CMK (cell line): Measurements from ENCODE around the gene CTXN3.

Experiments used
- DNase-seq: peaks from one replicate; pipeline ENCODE4 v3.0.0-alpha.2; 2010; ENCODE audit warnings: low read depth

CTXN3 gene

GRCh38 chr5:127649018-127649439 is at the start of gene CTXN3:
CTXN3 (plus strand) TSS chr5:127649082; CDS start chr5:127657522, 8,440 bp downstream.
- DNase-seq = no peak

- DNase-seq = no peak
Measured at GRCh38 chr5:127599320-127599719, 49.6 kb upstream of the CTXN3 start.

GRCh38 chr5:127599847-127600246 is 49.0 kb upstream of the CTXN3 start:
- no peak for DNase-seq

DNA sequence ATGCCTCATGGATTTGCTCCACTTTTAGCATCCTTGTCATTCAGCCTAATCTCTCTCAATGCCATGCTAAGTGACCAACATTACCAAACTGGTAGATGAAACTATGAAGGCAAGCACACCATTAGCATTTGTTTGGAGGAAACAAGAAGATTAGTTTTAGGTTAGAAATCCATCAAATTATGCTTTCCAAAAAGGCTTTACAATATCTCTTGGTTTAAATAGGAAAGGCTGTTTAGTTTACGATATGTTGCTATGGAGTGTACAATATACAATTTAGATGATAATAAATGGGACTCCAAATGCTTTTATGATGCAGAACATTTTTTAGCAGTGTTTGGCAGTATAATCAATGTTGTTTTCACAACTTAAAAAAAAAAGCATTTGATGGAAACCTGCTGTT is 47.8 kb upstream of the CTXN3 start:
- DNase-seq = no peak

- DNase-seq = no peak
Measured at GRCh38 chr5:127601601-127602000, 47.3 kb upstream of the CTXN3 start.

GRCh38 chr5:127602481-127602880 is 46.4 kb upstream of the CTXN3 start:
- no peak for DNase-seq

DNA sequence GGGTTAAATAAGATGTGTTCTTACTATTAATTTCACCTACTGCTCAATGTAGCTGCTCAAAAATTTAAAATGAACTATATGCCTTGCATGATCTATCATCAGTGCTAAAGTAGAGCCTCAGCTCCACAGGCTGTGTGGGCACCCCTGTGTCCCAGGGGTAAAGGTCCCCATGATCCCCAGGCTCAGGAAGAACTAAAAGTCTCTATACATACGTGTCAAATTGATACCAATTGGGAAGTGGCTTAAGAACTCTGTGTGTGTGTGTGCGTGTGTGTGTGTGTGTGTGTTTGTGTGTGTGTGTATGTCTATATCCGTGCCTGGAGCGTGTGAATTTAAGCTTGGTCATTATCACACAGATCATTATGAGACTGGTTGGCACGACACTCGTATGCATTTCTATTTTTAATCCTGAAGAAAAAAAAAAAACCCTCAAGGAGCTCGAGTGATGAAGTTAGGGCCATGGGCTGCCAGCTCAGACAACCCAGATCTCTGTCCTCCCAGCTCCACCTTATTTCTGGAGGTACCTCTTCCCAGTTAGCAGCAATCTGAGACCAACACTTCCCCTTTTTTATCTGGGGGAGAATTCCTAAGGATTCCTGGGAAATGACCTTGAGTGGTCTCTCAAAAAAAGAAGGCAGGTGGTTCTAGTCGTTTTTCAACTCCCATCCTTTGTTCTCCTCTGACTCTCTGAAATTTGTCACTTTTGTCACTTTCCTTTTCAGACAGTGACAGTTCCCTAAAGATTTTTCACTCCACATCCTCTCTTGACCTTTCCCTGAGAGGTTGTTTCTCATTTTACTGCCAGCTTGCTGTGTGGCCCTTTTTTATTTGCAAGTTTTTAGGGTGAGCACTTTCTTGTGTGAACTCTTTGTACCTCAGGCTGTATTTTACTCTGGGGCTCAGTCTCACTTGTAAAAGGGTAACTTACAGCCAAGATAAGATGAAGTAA is 45.7 kb upstream of the CTXN3 start:
- DNase-seq = no peak

DNA sequence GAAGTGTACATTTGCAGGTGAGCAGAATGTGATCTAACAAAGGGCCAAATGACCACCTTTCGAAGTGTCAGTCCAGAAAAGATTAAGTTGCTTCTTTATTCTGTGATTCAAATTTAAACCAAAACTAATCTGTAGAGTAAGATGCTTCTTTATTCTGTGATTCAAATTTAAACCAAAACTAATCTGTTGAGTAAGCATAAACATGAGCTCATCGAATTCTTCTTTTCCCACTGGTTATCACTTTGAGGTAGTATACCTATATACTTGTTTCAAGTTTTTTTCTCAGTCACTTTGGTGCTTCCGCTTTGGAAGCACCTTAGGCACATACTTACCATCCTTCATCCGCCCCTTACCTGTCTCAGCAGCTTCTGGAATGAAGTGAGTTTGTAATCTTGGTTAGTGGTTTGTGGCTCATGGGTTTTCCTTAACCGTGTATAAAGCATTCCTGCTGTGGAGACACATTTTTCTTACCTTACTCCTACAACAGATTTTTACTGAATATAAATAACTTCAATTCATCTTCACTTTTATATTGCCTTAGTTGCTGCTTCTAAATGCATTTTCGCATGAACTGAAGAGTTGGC is 40.7 kb upstream of the CTXN3 start:
- DNase-seq = no peak

DNA sequence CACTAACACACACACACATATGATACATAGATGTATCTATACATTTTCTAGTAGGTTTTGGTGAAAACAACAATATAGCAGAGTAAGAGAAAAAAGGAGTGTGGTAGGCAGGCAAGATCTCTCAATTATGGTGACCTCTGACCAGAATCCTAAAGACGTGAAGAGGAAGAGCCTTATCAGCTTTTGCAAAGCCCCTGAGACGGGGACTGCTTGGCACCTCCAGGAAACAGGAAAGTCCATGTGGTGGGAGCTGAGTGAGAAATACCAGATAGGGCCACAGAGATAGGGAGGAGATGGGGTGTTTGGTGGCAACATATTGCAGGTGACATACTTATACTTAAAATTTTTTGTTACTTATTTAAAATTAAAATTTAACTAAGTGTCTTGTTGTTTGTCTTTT is 39.9 kb upstream of the CTXN3 start:
- DNase-seq = peak; percentile 68

DNA sequence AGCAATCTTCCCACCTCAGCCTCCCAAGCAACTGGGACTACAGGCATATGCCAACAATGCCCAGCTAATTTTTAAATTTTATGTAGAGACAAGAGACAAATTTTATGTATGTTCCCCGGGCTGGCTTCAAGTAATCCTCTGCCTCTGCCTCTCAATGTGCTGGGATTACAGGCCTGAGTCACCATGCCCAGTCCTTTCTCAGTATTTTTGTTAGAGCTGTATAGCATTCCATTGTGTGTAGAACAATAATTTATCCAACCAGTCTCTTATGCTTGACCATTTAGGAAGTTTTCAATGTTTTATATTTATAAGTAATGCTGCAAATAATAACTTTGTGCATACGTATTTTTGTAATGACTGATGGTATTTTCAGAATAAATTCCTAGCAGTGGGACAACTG is 38.9 kb upstream of the CTXN3 start:
- no peak for DNase-seq

GRCh38 chr5:127612441-127613141 is 36.3 kb upstream of the CTXN3 start:
- DNase-seq = no peak

DNA sequence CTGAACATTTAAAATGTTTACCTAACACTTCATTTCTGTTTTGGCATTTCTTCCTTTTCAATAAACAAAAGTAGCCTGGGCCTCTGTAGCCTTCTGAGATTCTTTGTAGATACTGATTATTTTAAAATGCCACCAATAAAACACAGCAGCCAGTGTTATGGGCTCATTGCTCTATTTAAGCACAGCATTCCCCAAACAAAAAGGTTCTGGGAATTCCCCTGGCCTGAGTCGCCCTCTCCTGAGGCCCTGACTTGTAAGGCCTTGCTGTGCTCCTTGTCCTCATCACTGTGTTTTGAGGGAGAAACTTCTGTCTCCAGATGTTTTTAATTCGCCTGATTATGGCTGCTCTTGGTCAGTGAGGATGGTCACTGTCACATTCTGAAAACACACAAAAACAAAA is 33.0 kb upstream of the CTXN3 start:
- DNase-seq = no peak

- no peak for DNase-seq
Measured at GRCh38 chr5:127619908-127620479, 28.9 kb upstream of the CTXN3 start.

DNA sequence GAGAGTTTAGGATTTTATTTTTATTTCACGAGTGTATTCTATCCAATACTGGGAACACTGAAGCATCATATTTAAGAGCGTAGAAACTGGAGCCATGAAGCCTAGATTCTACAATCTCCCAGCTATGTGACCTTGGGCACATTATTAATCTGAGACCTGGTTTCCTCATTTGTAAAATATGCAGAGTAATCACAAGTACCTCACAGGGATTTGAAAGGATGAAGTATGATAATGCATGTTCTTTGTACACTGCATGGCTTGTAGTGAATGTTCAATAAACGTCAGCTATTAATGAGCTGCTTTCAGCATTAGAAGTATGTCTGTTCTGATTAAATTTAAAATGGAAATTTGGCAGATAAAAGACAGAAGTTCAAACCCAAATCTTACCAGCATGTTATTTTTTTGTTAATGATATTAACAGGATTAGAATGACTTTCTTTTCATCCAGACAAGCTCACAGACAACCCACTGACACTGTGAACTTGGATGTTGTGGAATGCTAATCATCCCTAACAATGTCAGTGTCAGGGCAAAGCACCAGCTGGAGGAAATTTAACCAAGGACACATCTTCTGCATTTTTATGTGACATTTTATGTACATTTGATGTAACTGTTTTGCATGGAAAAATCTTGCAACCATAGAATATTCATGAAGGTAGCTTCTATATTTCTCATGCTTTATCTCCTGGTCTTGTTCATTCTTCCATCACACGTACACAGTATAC is 27.1 kb upstream of the CTXN3 start:
- no peak for DNase-seq

GRCh38 chr5:127634007-127634406 is 14.9 kb upstream of the CTXN3 start:
- no peak for DNase-seq

GRCh38 chr5:127639828-127640227 is 9.1 kb upstream of the CTXN3 start:
- DNase-seq = no peak

- DNase-seq = no peak
Measured at GRCh38 chr5:127642949-127643348, 5.9 kb upstream of the CTXN3 start.

GRCh38 chr5:127643607-127644006 is 5.3 kb upstream of the CTXN3 start:
- no peak for DNase-seq

DNA sequence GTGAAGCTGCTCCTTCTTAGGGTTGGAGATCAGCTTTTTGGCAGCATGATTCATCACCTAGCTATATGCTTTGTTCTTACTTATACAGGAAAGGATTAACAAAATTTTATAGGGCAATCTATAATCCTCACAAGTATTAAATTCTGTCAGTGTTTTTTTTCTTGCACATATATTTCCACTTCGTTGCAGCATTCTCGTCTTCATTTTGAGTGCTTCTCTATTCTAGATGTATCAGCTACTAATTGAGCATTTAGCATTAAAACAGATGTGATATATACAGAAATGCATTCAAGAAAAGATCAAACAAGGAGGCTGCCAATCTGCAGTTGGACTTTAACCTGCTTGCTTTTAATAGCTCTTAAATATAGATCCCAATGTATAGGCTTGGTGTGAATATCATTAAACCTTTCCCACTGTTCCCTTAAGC is 3.6 kb upstream of the CTXN3 start:
- no peak for DNase-seq

DNA sequence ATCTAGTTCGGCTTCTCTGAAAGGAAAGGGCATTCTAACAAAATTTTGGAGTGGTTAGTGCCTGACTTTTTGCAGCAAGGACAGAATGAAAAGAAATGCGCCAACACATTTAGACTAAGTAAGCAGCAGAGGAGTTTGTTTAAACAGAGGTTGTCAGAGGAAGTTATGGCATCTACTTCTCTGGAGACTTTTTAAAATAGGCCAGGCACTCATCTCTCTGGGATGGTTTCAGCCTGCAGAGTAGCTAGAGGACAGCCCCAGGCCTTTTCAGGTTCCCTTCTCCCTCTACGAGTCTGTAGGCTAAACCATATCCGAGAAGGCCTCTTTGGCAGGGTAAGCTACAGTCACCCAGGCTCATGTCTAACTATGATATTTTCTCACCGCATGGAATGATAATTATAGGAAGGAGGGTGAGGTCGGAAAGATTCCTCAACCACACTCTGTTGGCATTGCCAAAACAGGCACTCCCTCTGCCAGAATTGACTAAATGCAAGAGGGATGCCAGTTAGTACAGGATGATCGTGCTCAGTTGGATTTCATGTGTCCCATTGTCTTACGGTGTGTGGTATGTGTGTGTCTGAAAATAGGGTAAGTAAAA is 1.4 kb upstream of the CTXN3 start:
- no peak for DNase-seq

DNA sequence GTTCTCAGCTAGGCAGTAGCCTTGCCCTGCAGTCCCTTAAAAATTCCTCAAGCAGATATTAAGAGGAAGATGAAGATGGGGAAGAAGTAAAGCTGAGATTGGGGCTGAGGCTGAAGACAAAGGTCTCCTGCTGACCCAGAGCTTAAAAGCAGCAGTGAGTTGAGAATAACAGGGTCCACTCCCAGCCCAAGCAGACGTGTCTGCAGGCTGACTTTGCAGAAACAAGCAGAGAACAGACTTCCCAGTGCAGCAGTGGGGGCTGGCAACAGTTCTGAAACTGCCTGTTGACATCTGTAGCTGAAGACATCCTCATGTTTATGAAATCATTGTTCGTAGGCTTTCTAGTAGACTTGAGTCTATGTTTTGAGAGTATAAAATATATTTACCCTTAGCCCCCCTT is 1.1 kb downstream of the CTXN3 start:
- no peak for DNase-seq
